GM23248 (cell line): ENCODE data around the gene CCDC86. TPM values are rescaled to one million over a fixed set of nuclear protein-coding genes. Genes with fewer than 3 reads are reported as not detected.

Experiments
- DNase-seq: peaks from one replicate; pipeline ENCODE4 v3.0.0-alpha.2; 2015
- H2AFZ ChIP-seq: fragments of 200-600 bp; sonication (generic); 2 replicates; pipeline ENCODE4 v1.6.1; 2016; ENCODE audit warnings: antibody characterized with exemption
- H3F3A ChIP-seq: fragments of 200-600 bp; sonication (generic); 2 replicates; pipeline ENCODE4 v1.6.1; 2016; ENCODE audit warnings: mild to moderate bottlenecking, antibody characterized with exemption, mixed run types; ENCODE audit not compliant: insufficient read depth
- H3K27ac ChIP-seq: fragments of 200-600 bp; sonication (generic); 2 replicates; pipeline ENCODE4 v1.5.1; 2016; ENCODE audit warnings: mild to moderate bottlenecking
- H3K27me3 ChIP-seq: fragments of 200-600 bp; sonication (generic); replicated peaks from 2 replicates; pipeline ENCODE4 v1.6.1; 2016; ENCODE audit warnings: mild to moderate bottlenecking; ENCODE audit not compliant: insufficient read depth
- H3K36me3 ChIP-seq: fragments of 200-600 bp; sonication (generic); 2 replicates; pipeline ENCODE4 v1.6.1; 2016; ENCODE audit warnings: low read depth, mild to moderate bottlenecking
- H3K4me1 ChIP-seq: fragments of 200-600 bp; sonication (generic); 2 replicates; pipeline ENCODE4 v1.6.1; 2016; ENCODE audit warnings: mild to moderate bottlenecking; ENCODE audit not compliant: insufficient read depth
- H3K4me2 ChIP-seq: fragments of 200-600 bp; sonication (generic); one replicate; pipeline ENCODE4 v1.6.1; 2016; ENCODE audit warnings: mild to moderate bottlenecking; ENCODE audit not compliant: unreplicated experiment
- H3K4me3 ChIP-seq: fragments of 200-600 bp; sonication (generic); 2 replicates; pipeline ENCODE4 v1.5.1; 2016; ENCODE audit warnings: mild to moderate bottlenecking
- H3K79me2 ChIP-seq: fragments of 200-600 bp; sonication (generic); 2 replicates; pipeline ENCODE4 v1.6.1; 2016; ENCODE audit warnings: mild to moderate bottlenecking; ENCODE audit not compliant: insufficient read depth
- H3K9ac ChIP-seq: fragments of 200-600 bp; sonication (generic); 2 replicates; pipeline ENCODE4 v1.6.1; 2016; ENCODE audit warnings: mild to moderate bottlenecking
- H3K9me2 ChIP-seq: fragments of 200-600 bp; sonication (generic); 2 replicates; pipeline ENCODE4 v1.6.1; 2016; ENCODE audit warnings: mixed run types, mild to moderate bottlenecking, moderate library complexity; ENCODE audit not compliant: insufficient read depth
- H3K9me3 ChIP-seq: fragments of 200-600 bp; sonication (generic); one replicate; pipeline ENCODE4 v1.6.1; 2017; ENCODE audit warnings: low read depth
- H4K20me1 ChIP-seq: fragments of 200-600 bp; sonication (generic); 2 replicates; pipeline ENCODE4 v1.6.0; 2016; ENCODE audit not compliant: insufficient read depth
- EZH2 ChIP-seq: fragments of 200-600 bp; sonication (generic); IDR thresholded peaks from 2 replicates; pipeline ENCODE4 v1.6.1; 2018; ENCODE audit warnings: antibody characterized with exemption, mild to moderate bottlenecking; ENCODE audit not compliant: insufficient read depth, poor library complexity, severe bottlenecking
- EZH2phosphoT487 ChIP-seq: fragments of 200-600 bp; sonication (generic); IDR thresholded peaks from 2 replicates; pipeline ENCODE4 v1.6.1; 2018; ENCODE audit warnings: antibody characterized with exemption, moderate library complexity, mild to moderate bottlenecking, low read depth; ENCODE audit not compliant: insufficient read depth
- WGBS, 2 experiments: methylation state at CpG; one replicate each; pipeline ENCODE4 v1.1.6; 2015 to 2017; ENCODE audit warnings: low lambda C conversion rate in 2 of 2, low coverage in 1 of 2; ENCODE audit errors: missing lambda C conversion rate in 2 of 2; 5-methylcytosine and 5-hydroxymethylcytosine counted together
- in situ Hi-C: fragments of 300-500 bp; cut with MboI; formaldehyde crosslinking; loops from 2 replicates; pipeline ENCODE4 v1.15.0; 2020
- polyA plus RNA-seq: library from polyadenylated mRNA; unstranded; fragments of >200 nt; fragmentation: Nextera tagmentation; extraction: Ambion mirVana; gene quantifications from 2 replicates; pipeline ENCODE4 v1.2.1, GENCODE V29; 2016
- total RNA-seq: library from RNA; depleted of rRNA; stranded (reverse); fragments of >200 nt; shearing (Covaris generic); gene quantifications from 2 replicates; pipeline ENCODE4 v1.2.3, GENCODE V29; 2014

Gene CCDC86
- total and polyA plus RNA-seq, 2 experiments from 2014 or later = 10.7 to 37.6 TPM

DNA sequence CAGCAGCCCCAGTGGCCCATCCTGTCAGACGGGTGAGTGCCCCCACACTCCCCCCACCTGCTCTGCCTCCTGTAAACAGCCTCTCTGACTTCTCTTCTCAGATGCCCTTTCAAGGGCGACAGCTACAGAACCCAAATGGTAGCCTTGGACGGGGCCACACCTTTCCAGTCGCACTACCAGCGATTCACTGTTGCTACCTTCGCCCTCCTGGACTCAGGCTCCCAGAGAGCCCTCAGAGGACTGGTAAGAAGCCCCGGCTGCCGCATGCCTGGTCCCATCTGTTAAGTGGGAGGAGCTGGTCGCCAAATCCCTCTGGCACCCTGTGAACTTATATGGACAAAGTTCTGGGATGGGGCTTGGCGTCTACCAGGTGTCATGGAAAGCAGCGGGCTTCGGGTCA is 31.6 kb downstream of the CCDC86 start:
- TF ChIP-seq EZH2 = no peak
- no peak for TF ChIP-seq EZH2phosphoT487
- Histone ChIP-seq H3K27me3 (no peaks in the 10 kb centered on the region), H3K9me3 (no peaks in the 10 kb centered on the region), H3K27ac (no peak overlapping the region), H3K4me1 (peaks cover 22% of the 10 kb centered on the region), H2AFZ (peak overlapping the region; percentile 67), H3K4me3 (0 out of 2 replicates have a peak overlapping the region, but pooled peaks have one; percentile 28), H3F3A (no peaks in the 10 kb centered on the region), H4K20me1 (no peaks in the 10 kb centered on the region), H3K9ac (no peak overlapping the region), H3K4me2 (peak overlapping the region; percentile 10), H3K9me2 (no peaks in the 10 kb centered on the region), H3K79me2 (no peaks in the 10 kb centered on the region), H3K36me3 (no peaks in the 10 kb centered on the region)
- in situ Hi-C loops = no loop called here
- WGBS, 2 experiments = 80 to 84% methylated on average over 12 of the region's 12 CpGs
- DNase-seq = no peak

DNA sequence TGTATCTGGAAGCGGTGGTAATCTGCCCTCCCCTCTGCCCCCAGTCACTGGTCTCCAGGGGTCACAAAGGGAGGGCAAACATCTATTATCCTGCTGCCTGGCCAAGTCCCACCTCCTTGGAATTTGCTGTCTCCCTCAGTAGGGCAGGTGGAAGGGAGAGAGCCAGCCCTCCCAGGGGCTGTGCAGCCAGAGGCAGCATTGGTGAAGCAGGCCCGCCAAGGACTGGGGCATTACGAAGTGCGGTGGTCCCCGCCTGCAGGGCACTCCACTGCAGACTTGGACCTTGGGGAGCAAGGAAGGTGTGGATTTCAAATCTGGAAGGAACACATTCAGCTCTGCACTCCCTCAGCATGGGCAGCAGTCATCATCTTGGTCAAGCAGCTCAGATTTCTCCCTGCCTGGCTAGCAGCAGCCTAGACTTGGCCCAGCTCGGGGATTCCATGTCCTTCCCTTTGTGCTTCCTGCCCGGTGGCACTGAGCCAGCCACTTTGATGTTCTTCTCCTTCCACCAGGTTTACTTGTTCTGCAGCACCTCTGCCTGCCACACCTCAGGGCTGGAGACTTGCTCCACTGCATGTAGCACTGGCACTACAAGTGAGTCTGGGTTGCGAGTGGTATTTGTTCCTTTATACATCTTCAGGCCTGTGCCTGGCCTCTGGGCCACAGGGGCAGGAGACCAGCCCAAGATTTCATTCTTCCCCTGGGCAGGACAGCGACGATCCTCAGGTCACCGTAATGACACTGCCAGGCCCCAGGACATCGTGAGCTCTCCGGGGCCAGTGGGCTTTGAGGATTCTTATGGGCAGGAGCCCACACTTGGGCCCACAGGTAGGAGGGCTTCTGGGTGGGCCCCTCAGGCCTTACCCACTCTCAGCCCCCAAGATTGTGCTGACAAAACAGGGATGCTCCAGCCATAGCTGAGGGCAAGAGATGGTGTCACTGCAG is 32.8 kb downstream of the CCDC86 start:
- DNase-seq = no peak
- Histone ChIP-seq H3K4me1 (peaks cover 22% of the 10 kb centered on the region), H3K4me3 (no peak overlapping the region), H3K27ac (no peak overlapping the region), H3K79me2 (no peaks in the 10 kb centered on the region), H3K9ac (no peak overlapping the region), H2AFZ (no peak overlapping the region), H3F3A (no peaks in the 10 kb centered on the region), H3K9me3 (no peaks in the 10 kb centered on the region), H3K27me3 (no peaks in the 10 kb centered on the region), H3K9me2 (no peaks in the 10 kb centered on the region), H3K4me2 (no peak overlapping the region), H3K36me3 (no peaks in the 10 kb centered on the region), H4K20me1 (no peaks in the 10 kb centered on the region)
- in situ Hi-C loops = no loop called here
- 88 to 89% methylated on average over 13 of the region's 13 CpGs for WGBS, 2 experiments
- TF ChIP-seq EZH2phosphoT487 = no peak
- no peak for TF ChIP-seq EZH2

DNA sequence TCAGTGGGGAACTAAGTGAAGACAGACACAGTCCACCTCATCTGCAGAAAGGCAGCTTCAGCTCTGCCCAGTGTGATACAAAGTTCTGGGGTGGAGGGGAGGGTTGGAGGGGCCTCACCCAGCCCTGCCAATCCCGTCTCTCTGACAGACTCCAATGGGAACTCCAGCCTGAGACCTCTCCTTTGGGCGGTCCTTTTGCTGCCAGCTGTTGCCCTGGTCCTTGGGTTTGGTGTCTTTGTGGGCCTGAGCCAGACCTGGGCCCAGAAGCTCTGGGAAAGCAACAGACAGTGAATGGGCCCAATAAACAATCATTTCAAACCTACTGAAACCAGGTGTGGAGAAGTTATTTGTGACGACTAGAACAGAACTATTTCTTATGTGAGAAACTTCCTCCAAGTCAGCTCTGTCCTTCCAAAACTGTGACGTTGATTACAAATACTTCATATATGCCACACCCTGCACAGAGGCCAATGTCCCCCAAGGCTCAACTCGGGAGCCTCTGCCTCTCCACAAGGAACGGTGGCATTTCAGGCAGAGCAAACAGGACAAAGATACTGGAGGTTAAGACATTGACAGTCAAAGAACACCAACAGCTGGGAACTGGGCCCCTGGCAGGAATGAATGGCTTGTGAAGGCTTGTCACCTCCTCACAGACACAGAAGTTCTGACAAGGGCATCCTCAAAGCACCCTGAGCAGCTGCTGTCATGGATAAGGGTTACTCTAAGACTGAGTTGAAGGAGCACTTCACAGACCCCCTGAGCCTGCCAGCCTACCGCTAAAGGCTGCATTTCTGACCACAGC is 33.7 kb downstream of the CCDC86 start:
- no peak overlapping the region for H3K4me2 ChIP-seq
- H3K9me3 ChIP-seq = no peaks in the 10 kb centered on the region
- WGBS, 2 experiments = 68 to 71% methylated on average over 7 of the region's 7 CpGs
- no peaks in the 10 kb centered on the region for H4K20me1 ChIP-seq
- H3K27ac ChIP-seq = no peak overlapping the region
- H3K9ac ChIP-seq = no peak overlapping the region
- H3K9me2 ChIP-seq = no peaks in the 10 kb centered on the region
- H3K36me3 ChIP-seq = no peaks in the 10 kb centered on the region
- no peak for TF ChIP-seq EZH2phosphoT487
- no peak for TF ChIP-seq EZH2
- H3K4me1 ChIP-seq = peaks cover 22% of the 10 kb centered on the region
- DNase-seq = no peak
- H3K79me2 ChIP-seq = no peaks in the 10 kb centered on the region
- H3F3A ChIP-seq = no peaks in the 10 kb centered on the region
- H3K4me3 ChIP-seq = no peak overlapping the region
- no peaks in the 10 kb centered on the region for H3K27me3 ChIP-seq
- in situ Hi-C loops = no loop called here
- H2AFZ ChIP-seq = no peak overlapping the region

DNA sequence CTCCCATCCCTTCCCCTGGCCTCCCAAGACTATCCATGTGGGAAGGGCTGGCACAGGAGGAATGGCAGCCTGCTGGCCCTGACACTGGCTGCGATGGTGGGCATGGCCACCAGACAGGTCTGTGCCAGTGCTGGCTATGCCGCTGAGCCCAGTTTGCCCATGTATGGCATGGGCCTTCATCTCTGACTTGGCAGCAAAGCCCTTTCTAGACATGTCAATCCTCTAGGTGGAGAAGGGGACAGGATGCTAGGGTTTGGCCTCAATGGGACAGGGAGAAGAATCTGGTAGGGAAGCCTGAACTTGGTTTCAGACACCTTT is 34.2 kb downstream of the CCDC86 start:
- no peak for DNase-seq
- no peak for TF ChIP-seq EZH2
- no peak for TF ChIP-seq EZH2phosphoT487
- no peak overlapping the region for H3K9ac ChIP-seq
- no peak overlapping the region for H3K4me3 ChIP-seq
- in situ Hi-C loops = no loop called here
- H3K79me2 ChIP-seq = no peaks in the 10 kb centered on the region
- no peak overlapping the region for H3K4me2 ChIP-seq
- 100% methylated on average over 2 of the region's 2 CpGs for WGBS, 2 experiments
- H3K27me3 ChIP-seq = no peaks in the 10 kb centered on the region
- H3F3A ChIP-seq = no peaks in the 10 kb centered on the region
- peaks cover 22% of the 10 kb centered on the region for H3K4me1 ChIP-seq
- no peaks in the 10 kb centered on the region for H4K20me1 ChIP-seq
- no peak overlapping the region for H3K27ac ChIP-seq
- no peak overlapping the region for H2AFZ ChIP-seq
- no peaks in the 10 kb centered on the region for H3K9me2 ChIP-seq
- H3K9me3 ChIP-seq = no peaks in the 10 kb centered on the region
- no peaks in the 10 kb centered on the region for H3K36me3 ChIP-seq
